H9 (cell line): Measurements from ENCODE around the gene ARL4C. TPM values are rescaled to one million over a fixed set of nuclear protein-coding genes. Genes with fewer than 3 reads are reported as not detected.
A peak's percentile ranks its signal among the peaks of the same experiment; 100 is the strongest.

Experiments
- DNase-seq: peaks from one replicate; pipeline ENCODE4 v3.0.0-alpha.2; 2017
- H2AFZ ChIP-seq: one replicate; pipeline ENCODE4 v1.6.1; 2013; ENCODE audit warnings: mild to moderate bottlenecking, low read length, control low read depth, moderate library complexity
- H2AK5ac ChIP-seq: 2 replicates; pipeline ENCODE4 v1.6.1; 2013; ENCODE audit warnings: low read length, control low read depth, mixed read lengths; ENCODE audit not compliant: insufficient read length
- H2BK120ac ChIP-seq: one replicate; pipeline ENCODE4 v1.6.1; 2013; ENCODE audit warnings: low read depth, mild to moderate bottlenecking, low read length, control low read depth, inconsistent platforms; ENCODE audit not compliant: poor library complexity, severe bottlenecking
- H2BK12ac ChIP-seq: 2 replicates; pipeline ENCODE4 v1.6.1; 2013; ENCODE audit warnings: low read length, control low read depth, mixed read lengths, low read depth; ENCODE audit not compliant: insufficient read length
- H2BK15ac ChIP-seq: 2 replicates; pipeline ENCODE4 v1.6.1; 2013; ENCODE audit warnings: low read depth, low read length, control low read depth
- H2BK20ac ChIP-seq: one replicate; pipeline ENCODE4 v1.6.1; 2013; ENCODE audit warnings: low read depth, mild to moderate bottlenecking, low read length, control low read depth, inconsistent platforms; ENCODE audit not compliant: poor library complexity, severe bottlenecking
- H2BK5ac ChIP-seq: 2 replicates; pipeline ENCODE4 v1.6.1; 2013; ENCODE audit warnings: low read length, control low read depth, mixed read lengths; ENCODE audit not compliant: insufficient read length
- H3K14ac ChIP-seq: 2 replicates; pipeline ENCODE4 v1.6.1; 2013; ENCODE audit warnings: low read length, control low read depth; ENCODE audit not compliant: insufficient read depth
- H3K18ac ChIP-seq: 2 replicates; pipeline ENCODE4 v1.6.1; 2013; ENCODE audit warnings: low read depth, mild to moderate bottlenecking, mixed read lengths, low read length, control low read depth; ENCODE audit not compliant: insufficient read length
- H3K23ac ChIP-seq: 2 replicates; pipeline ENCODE4 v1.6.1; 2013; ENCODE audit warnings: low read length, control low read depth, mixed read lengths, low read depth; ENCODE audit not compliant: insufficient read length
- H3K23me2 ChIP-seq: 2 replicates; pipeline ENCODE4 v1.6.1; 2013; ENCODE audit warnings: low read depth, mild to moderate bottlenecking, mixed read lengths, low read length, control low read depth; ENCODE audit not compliant: insufficient read length, poor library complexity, severe bottlenecking
- H3K27ac ChIP-seq: 2 replicates; pipeline ENCODE4 v1.5.1; 2013; ENCODE audit warnings: low read length, control low read depth, mixed read lengths, low read depth; ENCODE audit not compliant: insufficient read length
- H3K27me3 ChIP-seq: 2 replicates; pipeline ENCODE4 v1.6.1; 2013; ENCODE audit warnings: low read length, control low read depth, inconsistent platforms; ENCODE audit not compliant: insufficient read depth
- H3K4ac ChIP-seq: 2 replicates; pipeline ENCODE4 v1.6.1; 2013; ENCODE audit warnings: low read depth, mild to moderate bottlenecking, control low read depth, inconsistent platforms, low read length, moderate library complexity
- H3K4me1 ChIP-seq: 2 replicates; pipeline ENCODE4 v1.6.1; 2013; ENCODE audit warnings: low read length, control low read depth, inconsistent platforms; ENCODE audit not compliant: insufficient read depth
- H3K4me2 ChIP-seq: 2 replicates; pipeline ENCODE4 v1.6.1; 2013; ENCODE audit warnings: low read length, control low read depth, mixed read lengths; ENCODE audit not compliant: insufficient read length, insufficient read depth
- H3K56ac ChIP-seq: 2 replicates; pipeline ENCODE4 v1.6.1; 2013; ENCODE audit warnings: low read depth, mild to moderate bottlenecking, mixed read lengths, low read length, control low read depth; ENCODE audit not compliant: insufficient read length
- H3K79me1 ChIP-seq: 2 replicates; pipeline ENCODE4 v1.6.1; 2013; ENCODE audit warnings: low read depth, mild to moderate bottlenecking, moderate library complexity, low read length, control low read depth, inconsistent platforms; ENCODE audit not compliant: insufficient read depth, poor library complexity, severe bottlenecking
- H3K79me2 ChIP-seq: 2 replicates; pipeline ENCODE4 v1.6.1; 2013; ENCODE audit warnings: low read length, control low read depth, inconsistent platforms; ENCODE audit not compliant: insufficient read depth
- H3K9ac ChIP-seq: 2 replicates; pipeline ENCODE4 v1.6.1; 2013; ENCODE audit warnings: low read length, control low read depth, mixed read lengths; ENCODE audit not compliant: insufficient read length; ENCODE audit errors: extremely low read depth
- H3K9me3 ChIP-seq: one replicate; pipeline ENCODE4 v1.6.1; 2013; ENCODE audit warnings: low read depth, low read length, inconsistent platforms; ENCODE audit not compliant: control insufficient read depth
- H3T11ph ChIP-seq: one replicate; pipeline ENCODE4 v1.6.1; 2013; ENCODE audit warnings: mild to moderate bottlenecking, low read length, control low read depth, inconsistent platforms
- H4K20me1 ChIP-seq: one replicate; pipeline ENCODE4 v1.6.1; 2013; ENCODE audit not compliant: control insufficient read depth, insufficient read length, insufficient read depth
- H4K5ac ChIP-seq: 2 replicates; pipeline ENCODE4 v1.6.1; 2013; ENCODE audit warnings: low read depth, mild to moderate bottlenecking, mixed read lengths, low read length, control low read depth; ENCODE audit not compliant: insufficient read length
- H4K8ac ChIP-seq: replicated peaks from 2 replicates; pipeline ENCODE4 v1.6.1; 2013; ENCODE audit warnings: low read length, control low read depth, mixed read lengths, low read depth; ENCODE audit not compliant: insufficient read length
- H4K91ac ChIP-seq: 2 replicates; pipeline ENCODE4 v1.6.1; 2013; ENCODE audit warnings: low read depth, mild to moderate bottlenecking, moderate library complexity, mixed read lengths, low read length, control low read depth; ENCODE audit not compliant: insufficient read length
- H3K27ac Mint-ChIP-seq, 3 experiments: 2 replicates in 2 of 3; 3 replicates in 1 of 3; pipeline ENCODE4 v1.8.0; 2020 to 2021; ENCODE audit warnings: mixed read lengths in 3 of 3, mild to moderate bottlenecking in 1 of 3, moderate library complexity in 1 of 3
- H3K27me3 Mint-ChIP-seq: 2 replicates; pipeline ENCODE4 v1.8.0; 2021; ENCODE audit warnings: low read depth, mild to moderate bottlenecking, moderate library complexity, mixed read lengths
- H3K36me3 Mint-ChIP-seq, 3 experiments: 2 replicates in 2 of 3; 3 replicates in 1 of 3; pipeline ENCODE4 v1.8.0; 2020 to 2021; ENCODE audit warnings: low read depth in 3 of 3, mixed read lengths in 3 of 3; ENCODE audit not compliant: insufficient read depth in 1 of 3
- H3K4me1 Mint-ChIP-seq, 2 experiments: 2 replicates each; pipeline ENCODE4 v1.8.0; 2020; ENCODE audit warnings: mixed read lengths in 2 of 2
- H3K4me3 Mint-ChIP-seq, 2 experiments: 2 replicates in 1 of 2; 3 replicates in 1 of 2; pipeline ENCODE4 v1.8.0; 2020 to 2021; ENCODE audit warnings: mild to moderate bottlenecking in 2 of 2, mixed read lengths in 2 of 2, moderate library complexity in 1 of 2
- H3K9me3 Mint-ChIP-seq, 2 experiments: 2 replicates in 1 of 2; 3 replicates in 1 of 2; pipeline ENCODE4 v1.8.0; 2020; ENCODE audit warnings: mild to moderate bottlenecking in 2 of 2, mixed read lengths in 2 of 2, moderate library complexity in 1 of 2
- CTCF ChIP-seq: fragments of 200-600 bp; sonication (generic); conservative IDR thresholded peaks from 3 replicates; pipeline ENCODE4 v1.8.0; 2021; ENCODE audit warnings: antibody characterized with exemption, mild to moderate bottlenecking
- WGBS: extraction: QIAGEN DNeasy Blood & Tissue Kit; methylation state at CpG from one replicate; pipeline ENCODE4 v1.1.7; 2013; ENCODE audit warnings: missing lambda C conversion rate, low lambda C conversion rate, mixed read lengths; ENCODE audit not compliant: insufficient read length; ENCODE audit errors: extremely low coverage; 5-methylcytosine and 5-hydroxymethylcytosine counted together
- total RNA-seq: library from RNA; stranded (reverse); gene quantifications from 2 replicates; pipeline ENCODE4 v1.2.1, GENCODE V29; 2021

ARL4C gene
- total RNA-seq, 1 experiment from 2014 or later = 12.0 TPM

GRCh38 chr2:234450431-234451124 is 46.3 kb downstream of the ARL4C start:
- no peak overlapping the region for H4K91ac ChIP-seq
- H2AFZ ChIP-seq = no peak overlapping the region
- H3K14ac ChIP-seq = no peak overlapping the region
- H3K23me2 ChIP-seq = no peaks in the 10 kb centered on the region
- H3K4me1 ChIP-seq = peaks cover 6% of the 10 kb centered on the region; the same call in 1 of the 2 replicates
- no peak overlapping the region for H3K27ac ChIP-seq
- no peaks in the 10 kb centered on the region for H3K9me3 ChIP-seq
- Mint-ChIP-seq H3K4me1 (peaks cover 60 to 70% of the 10 kb centered on the region in 2 experiments), H3K36me3 (peaks cover 0 to 2% (median 0%) of the 10 kb centered on the region in 3 experiments; a peak in 2 of 7 replicates), H3K4me3 (no peak overlapping the region), H3K27me3 (peaks cover 20% of the 10 kb centered on the region), H3K9me3 (peaks cover 0 to 4% of the 10 kb centered on the region in 2 experiments; a peak in 1 of 5 replicates), H3K27ac (peak overlapping the region in 2 of 3 experiments; percentile 30 to 87; a peak in 3 of 7 replicates)
- H3K56ac ChIP-seq = no peak overlapping the region
- DNase-seq = no peak
- no CpG with 5 or more reads among the region's 6 CpGs for WGBS
- no peak overlapping the region for H3K18ac ChIP-seq
- H2BK15ac ChIP-seq = no peak overlapping the region
- no peak overlapping the region for H3K9ac ChIP-seq
- no peak overlapping the region for H4K8ac ChIP-seq
- H2BK5ac ChIP-seq = no peak overlapping the region
- no peak overlapping the region for H2BK20ac ChIP-seq
- H3K27me3 ChIP-seq = no peaks in the 10 kb centered on the region; the same call in 1 of the 2 replicates
- no peaks in the 10 kb centered on the region for H3K79me1 ChIP-seq
- H2BK12ac ChIP-seq = no peak overlapping the region
- H3K4me2 ChIP-seq = no peak overlapping the region
- TF ChIP-seq CTCF = no peak
- no peak overlapping the region for H2AK5ac ChIP-seq
- no peaks in the 10 kb centered on the region for H4K20me1 ChIP-seq
- H3K79me2 ChIP-seq = no peaks in the 10 kb centered on the region
- no peak overlapping the region for H3K4ac ChIP-seq
- H3K23ac ChIP-seq = no peak overlapping the region
- no peak overlapping the region for H2BK120ac ChIP-seq
- no peak overlapping the region for H4K5ac ChIP-seq
- no peak overlapping the region for H3T11ph ChIP-seq
